Measurements from ENCODE around the gene STK38L. TPM values are rescaled to one million over a fixed set of nuclear protein-coding genes. Genes with fewer than 3 reads are reported as not detected.

STK38L gene
- total and polyA plus RNA-seq, 2 experiments from 2014 or later, result 16.8 to 19.9 TPM

- H3K27ac ChIP-seq, result no peak overlapping the region
- in situ Hi-C loops (cut with MboI), result no loop called here
- 56 to 70% methylated on average over 3 of the region's 3 CpGs for WGBS, 2 experiments (ENCODE audit: low coverage in 1 of 2, low lambda C conversion rate in 2 of 2, missing lambda C conversion rate in 2 of 2)
Observed at GRCh38 chr12:27293463-27293862, 49.4 kb downstream of the STK38L start.

GRCh38 chr12:27296674-27297073 is 52.6 kb downstream of the STK38L start:
- Histone ChIP-seq H3K4me2 (ENCODE audit: unreplicated experiment) (no peak overlapping the region), H3K27me3 (replicated peaks; ENCODE audit: insufficient read depth) (no peaks in the 10 kb centered on the region), H4K20me1 (ENCODE audit: insufficient read depth) (no peaks in the 10 kb centered on the region), H3K27ac (no peak overlapping the region), H3K4me1 (ENCODE audit: insufficient read depth) (0 out of 2 replicates have a peak, but pooled peaks cover 4% of the 10 kb centered on the region), H3K4me3 (no peak overlapping the region), H3K79me2 (ENCODE audit: insufficient read depth) (peaks cover 49% of the 10 kb centered on the region), H3K9me3 (ENCODE audit: low read depth) (no peaks in the 10 kb centered on the region), H3K9ac (no peak overlapping the region), H3K36me3 (ENCODE audit: low read depth) (peaks cover 11% of the 10 kb centered on the region; the same call in 1 of the 2 replicates), H3K9me2 (ENCODE audit: insufficient read depth) (no peaks in the 10 kb centered on the region), H3F3A (ENCODE audit: insufficient read depth) (no peaks in the 10 kb centered on the region), H2AFZ (no peak overlapping the region)
- no peak for DNase-seq
- WGBS, 2 experiments (ENCODE audit: low coverage in 1 of 2, low lambda C conversion rate in 2 of 2, missing lambda C conversion rate in 2 of 2), result 80 to 82% methylated on average over 6 of the region's 6 CpGs
- TF ChIP-seq EZH2phosphoT487 (IDR thresholded peaks at IDR 0.05; ENCODE audit: insufficient read depth, low read depth) (no peak), EZH2 (IDR thresholded peaks at IDR 0.05; ENCODE audit: insufficient read depth, poor library complexity, severe bottlenecking) (no peak)
- in situ Hi-C loops (cut with MboI), result no loop called here

More at GRCh38 chr12:27293463-27293862, 49.4 kb downstream of the STK38L start:
- Histone ChIP-seq H3K4me2 (ENCODE audit: unreplicated experiment) (no peak overlapping the region), H3K27me3 (replicated peaks; ENCODE audit: insufficient read depth) (no peaks in the 10 kb centered on the region), H3K9me3 (ENCODE audit: low read depth) (no peaks in the 10 kb centered on the region), H4K20me1 (ENCODE audit: insufficient read depth) (no peaks in the 10 kb centered on the region), H2AFZ (no peak overlapping the region), H3K79me2 (ENCODE audit: insufficient read depth) (peaks cover 79% of the 10 kb centered on the region), H3K9ac (no peak overlapping the region), H3F3A (ENCODE audit: insufficient read depth) (no peaks in the 10 kb centered on the region), H3K4me1 (ENCODE audit: insufficient read depth) (0 out of 2 replicates have a peak, but pooled peaks cover 4% of the 10 kb centered on the region), H3K9me2 (ENCODE audit: insufficient read depth) (no peaks in the 10 kb centered on the region), H3K4me3 (no peak overlapping the region), H3K36me3 (ENCODE audit: low read depth) (0 out of 2 replicates have a peak, but pooled peaks cover 3% of the 10 kb centered on the region)
- no peak for TF ChIP-seq EZH2 (IDR thresholded peaks at IDR 0.05; ENCODE audit: insufficient read depth, poor library complexity, severe bottlenecking)
- no peak for TF ChIP-seq EZH2phosphoT487 (IDR thresholded peaks at IDR 0.05; ENCODE audit: insufficient read depth, low read depth)
- no peak for DNase-seq

- Histone ChIP-seq H3K4me3 (no peak overlapping the region), H3K4me2 (ENCODE audit: unreplicated experiment) (no peak overlapping the region), H3K4me1 (ENCODE audit: insufficient read depth) (0 out of 2 replicates have a peak, but pooled peaks cover 4% of the 10 kb centered on the region), H3K27ac (no peak overlapping the region), H3F3A (ENCODE audit: insufficient read depth) (no peaks in the 10 kb centered on the region), H3K9me3 (ENCODE audit: low read depth) (no peaks in the 10 kb centered on the region), H2AFZ (no peak overlapping the region), H4K20me1 (ENCODE audit: insufficient read depth) (no peaks in the 10 kb centered on the region), H3K79me2 (ENCODE audit: insufficient read depth) (peaks cover 43% of the 10 kb centered on the region), H3K27me3 (replicated peaks; ENCODE audit: insufficient read depth) (no peaks in the 10 kb centered on the region), H3K36me3 (ENCODE audit: low read depth) (peaks cover 11% of the 10 kb centered on the region; the same call in 1 of the 2 replicates), H3K9ac (no peak overlapping the region), H3K9me2 (ENCODE audit: insufficient read depth) (no peaks in the 10 kb centered on the region)
- no peak for DNase-seq
- no peak for TF ChIP-seq EZH2phosphoT487 (IDR thresholded peaks at IDR 0.05; ENCODE audit: insufficient read depth, low read depth)
- TF ChIP-seq EZH2 (IDR thresholded peaks at IDR 0.05; ENCODE audit: insufficient read depth, poor library complexity, severe bottlenecking), result no peak
- 93 to 97% methylated on average over 4 of the region's 4 CpGs for WGBS, 2 experiments (ENCODE audit: low coverage in 1 of 2, low lambda C conversion rate in 2 of 2, missing lambda C conversion rate in 2 of 2)
- in situ Hi-C loops (cut with MboI), result no loop called here
Observed at GRCh38 chr12:27297566-27297965, 53.5 kb downstream of the STK38L start.

- Histone ChIP-seq H3K36me3 (ENCODE audit: low read depth) (peaks cover 11% of the 10 kb centered on the region; the same call in 1 of the 2 replicates), H3K27ac (no peak overlapping the region), H2AFZ (no peak overlapping the region), H3K9me3 (ENCODE audit: low read depth) (no peaks in the 10 kb centered on the region), H3K9me2 (ENCODE audit: insufficient read depth) (no peaks in the 10 kb centered on the region), H3K9ac (no peak overlapping the region), H3K4me3 (no peak overlapping the region), H3K4me1 (ENCODE audit: insufficient read depth) (no peaks in the 10 kb centered on the region), H3F3A (ENCODE audit: insufficient read depth) (no peaks in the 10 kb centered on the region), H3K79me2 (ENCODE audit: insufficient read depth) (peaks cover 28% of the 10 kb centered on the region), H3K27me3 (replicated peaks; ENCODE audit: insufficient read depth) (no peaks in the 10 kb centered on the region), H4K20me1 (ENCODE audit: insufficient read depth) (no peaks in the 10 kb centered on the region), H3K4me2 (ENCODE audit: unreplicated experiment) (no peak overlapping the region)
- 97 to 100% methylated on average over 1 of the region's 1 CpG for WGBS, 2 experiments (ENCODE audit: low coverage in 1 of 2, low lambda C conversion rate in 2 of 2, missing lambda C conversion rate in 2 of 2)
- TF ChIP-seq EZH2 (IDR thresholded peaks at IDR 0.05; ENCODE audit: insufficient read depth, poor library complexity, severe bottlenecking) (no peak), EZH2phosphoT487 (IDR thresholded peaks at IDR 0.05; ENCODE audit: insufficient read depth, low read depth) (no peak)
- no peak for DNase-seq
- in situ Hi-C loops (cut with MboI), result no loop called here
Observed at GRCh38 chr12:27299102-27299501, 55.0 kb downstream of the STK38L start.

Measured in GM23248 (cell line).